IMR-90 (cell line): ENCODE results near the gene BMP7. TPM values are rescaled to one million over a fixed set of nuclear protein-coding genes. Genes with fewer than 3 reads are reported as not detected.

ENCODE experiments used
- ATAC-seq: fragments of 200-7000 bp; cut with Tn5 transposase; 2 replicates; pipeline ENCODE4 v1.9.1; 2020; ENCODE audit warnings: low read depth, mild to moderate bottlenecking, moderate library complexity
- BruUV-seq: library from RNA; stranded (reverse); fragments of 400-500 nt; replicated peaks from 2 replicates; lab custom pipeline; 2021; lab: Mats Ljungman, UMichigan
- CTCF ChIA-PET: fragments of 300-600 bp; formaldehyde crosslinking; extraction: SDS; loops from one replicate; lab custom pipeline; 2021; ENCODE audit warnings: antibody characterized with exemption; lab: Yijun Ruan, JAX
- POLR2A ChIA-PET: fragments of 300-600 bp; sonication (Branson Sonifier 250); formaldehyde crosslinking; loops from one replicate; lab custom pipeline; 2022; ENCODE audit warnings: antibody characterized with exemption; ENCODE audit not compliant: unreplicated experiment; lab: Charles Lee
- DNase-seq: peaks from one replicate; pipeline ENCODE4 v3.0.0; 2013
- H2AFZ ChIP-seq: replicated peaks from 2 replicates; pipeline ENCODE3; 2013; ENCODE audit warnings: low read length, mild to moderate bottlenecking; ENCODE audit not compliant: poor library complexity
- H2AK5ac ChIP-seq: 2 replicates; pipeline ENCODE4 v1.6.1; 2013; ENCODE audit warnings: low read depth, low read length, inconsistent platforms
- H2AK9ac ChIP-seq: replicated peaks from 2 replicates; pipeline ENCODE3; 2013; ENCODE audit warnings: mild to moderate bottlenecking, low read depth, low read length, moderate library complexity; ENCODE audit not compliant: poor library complexity
- H2BK120ac ChIP-seq: 2 replicates; pipeline ENCODE4 v1.6.1; 2013; ENCODE audit warnings: low read depth, low read length, inconsistent platforms
- H2BK15ac ChIP-seq: 3 replicates; pipeline ENCODE4 v1.6.1; 2013; ENCODE audit warnings: low read depth, low read length, inconsistent platforms
- H2BK20ac ChIP-seq: 2 replicates; pipeline ENCODE4 v1.6.1; 2013; ENCODE audit warnings: low read depth, mild to moderate bottlenecking, inconsistent platforms, low read length, moderate library complexity
- H2BK5ac ChIP-seq: 2 replicates; pipeline ENCODE4 v1.6.1; 2013; ENCODE audit warnings: mild to moderate bottlenecking, low read depth, low read length, inconsistent platforms; ENCODE audit not compliant: poor library complexity, severe bottlenecking
- H3K14ac ChIP-seq: replicated peaks from 2 replicates; pipeline ENCODE4 v1.6.1; 2013; ENCODE audit warnings: low read depth, low read length, inconsistent platforms
- H3K18ac ChIP-seq: 2 replicates; pipeline ENCODE4 v1.6.1; 2013; ENCODE audit warnings: low read depth, low read length, control low read depth
- H3K23ac ChIP-seq: 2 replicates; pipeline ENCODE4 v1.6.1; 2013; ENCODE audit warnings: low read depth, low read length, inconsistent platforms
- H3K27ac ChIP-seq: 2 replicates; pipeline ENCODE4 v1.5.1; 2013; ENCODE audit warnings: mild to moderate bottlenecking, control low read depth, low read length; ENCODE audit not compliant: insufficient read depth
- H3K27me3 ChIP-seq: 2 replicates; pipeline ENCODE4 v1.6.1; 2013; ENCODE audit warnings: low read length; ENCODE audit not compliant: control insufficient read depth, insufficient read depth
- H3K36me3 ChIP-seq: 2 replicates; pipeline ENCODE4 v1.6.1; 2013; ENCODE audit warnings: low read length, mixed read lengths; ENCODE audit not compliant: control insufficient read depth, insufficient read depth
- H3K4ac ChIP-seq: 2 replicates; pipeline ENCODE4 v1.6.1; 2013; ENCODE audit warnings: low read depth, low read length, inconsistent platforms
- H3K4me1 ChIP-seq: 2 replicates; pipeline ENCODE4 v1.6.1; 2013; ENCODE audit warnings: low read length, mixed read lengths; ENCODE audit not compliant: control insufficient read depth, insufficient read depth
- H3K4me2 ChIP-seq: 2 replicates; pipeline ENCODE4 v1.6.1; 2013; ENCODE audit warnings: low read depth, mild to moderate bottlenecking, control low read depth, low read length, moderate library complexity
- H3K4me3 ChIP-seq: 2 replicates; pipeline ENCODE4 v1.5.1; 2013; ENCODE audit warnings: low read depth, mild to moderate bottlenecking, control low read depth, low read length, moderate library complexity; ENCODE audit not compliant: insufficient read depth
- H3K56ac ChIP-seq: 2 replicates; pipeline ENCODE4 v1.6.1; 2013; ENCODE audit warnings: low read length, inconsistent platforms; ENCODE audit not compliant: insufficient read depth; ENCODE audit errors: extremely low read depth
- H3K79me1 ChIP-seq, 2 experiments: 2 replicates each; pipeline ENCODE4 v1.6.1; 2013; ENCODE audit warnings: low read length in 2 of 2, inconsistent platforms in 1 of 2, low read depth in 1 of 2
- H3K9ac ChIP-seq: 2 replicates; pipeline ENCODE4 v1.6.1; 2013; ENCODE audit warnings: low read depth, low read length, control low read depth
- H3K9me1 ChIP-seq: 2 replicates; pipeline ENCODE4 v1.6.1; 2013; ENCODE audit warnings: low read length, inconsistent platforms; ENCODE audit not compliant: insufficient read depth
- H3K9me3 ChIP-seq: 2 replicates; pipeline ENCODE4 v1.6.1; 2013; ENCODE audit warnings: low read length; ENCODE audit not compliant: control insufficient read depth, insufficient read depth
- H4K20me1 ChIP-seq: 2 replicates; pipeline ENCODE4 v1.6.1; 2013; ENCODE audit warnings: low read length, inconsistent platforms; ENCODE audit not compliant: insufficient read depth
- H4K5ac ChIP-seq: 2 replicates; pipeline ENCODE4 v1.6.1; 2013; ENCODE audit warnings: mild to moderate bottlenecking, low read depth, low read length, control low read depth
- H4K8ac ChIP-seq, 2 experiments: 2 replicates each; pipeline ENCODE4 v1.6.1; 2013; ENCODE audit warnings: low read depth in 2 of 2, low read length in 2 of 2, control low read depth in 1 of 2, inconsistent platforms in 1 of 2
- H4K91ac ChIP-seq: 2 replicates; pipeline ENCODE4 v1.6.1; 2013; ENCODE audit warnings: low read depth, low read length, inconsistent platforms; ENCODE audit not compliant: insufficient read depth
- POLR2A ChIP-seq: IDR thresholded peaks from 2 replicates; pipeline ENCODE4 v1.6.1; 2012; ENCODE audit warnings: mild to moderate bottlenecking, low read depth, low read length
- RFX5 ChIP-seq: IDR thresholded peaks from 2 replicates; pipeline ENCODE4 v1.8.0; 2012; ENCODE audit warnings: low read depth, mild to moderate bottlenecking, low read length, moderate library complexity
- WGBS, 2 experiments: methylation state at CpG; one replicate each; pipeline versions ENCODE4 v1.1.5 to v1.1.7; 2013; ENCODE audit warnings: missing lambda C conversion rate in 2 of 2; ENCODE audit not compliant: insufficient read length in 1 of 2; ENCODE audit errors: extremely low coverage in 2 of 2; 5-methylcytosine and 5-hydroxymethylcytosine counted together
- dilution Hi-C: fragments of 300-500 bp; cut with HindIII; formaldehyde crosslinking; loops from one replicate; pipeline ENCODE4 v1.14.3; 2018; ENCODE audit warnings: low sequenced_read_pairs; ENCODE audit not compliant: unreplicated experiment
- in situ Hi-C: fragments of 300-500 bp; cut with MboI; formaldehyde crosslinking; loops from 3 replicates; pipeline ENCODE4 v1.14.3; 2019; ENCODE audit warnings: low sequenced_read_pairs, inconsistent platforms, mixed read lengths
- intact Hi-C: fragments of 100-400 bp; cut with micrococcal nuclease; formaldehyde crosslinking; loops from 2 replicates; pipeline ENCODE4 v1.10.0; 2022
- polyA plus RNA-seq, 3 experiments: library from polyadenylated mRNA; depleted of rRNA; stranded (reverse); fragments of >200 nt; gene quantifications; 2 replicates each; pipeline ENCODE4 v1.2.3, GENCODE V29; 2012; ENCODE audit warnings: low replicate concordance in 1 of 3
- total RNA-seq: library from RNA; depleted of rRNA; stranded (reverse); fragments of >200 nt; gene quantifications from 2 replicates; pipeline ENCODE4 v1.2.3, GENCODE V29; 2012

The BMP7 gene
- total and polyA plus RNA-seq, 2 of the 4 experiments (the other 2 are of a cell fraction): not detected

DNA sequence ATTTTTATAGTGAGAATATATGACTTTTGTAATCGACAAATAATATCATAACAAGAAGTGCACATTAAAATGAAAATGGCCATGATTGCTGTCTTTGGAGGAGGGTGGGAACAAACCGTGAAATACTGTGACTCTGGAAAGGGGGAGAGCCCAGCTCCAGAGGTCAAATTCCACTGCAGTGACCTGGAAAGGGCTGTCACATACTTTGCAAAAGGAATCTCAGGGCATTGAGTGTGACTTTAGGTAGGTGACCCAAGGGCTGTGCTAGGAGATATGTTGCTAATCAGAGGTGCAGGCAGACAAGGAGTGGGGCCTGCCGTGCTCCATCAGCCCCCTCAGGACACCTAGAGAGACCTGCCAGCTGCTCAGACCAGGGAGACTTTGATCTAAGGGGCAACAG, 28.1 kb upstream of the BMP7 start:
- Histone ChIP-seq H3K23ac (no peak overlapping the region), H3K9ac (no peak overlapping the region), H2BK15ac (no peak overlapping the region), H2BK5ac (no peak overlapping the region), H3K9me1 (no peaks in the 10 kb centered on the region), H3K79me1 (no peaks in the 10 kb centered on the region), H4K20me1 (no peaks in the 10 kb centered on the region), H2AFZ (no peak overlapping the region), H4K5ac (no peak overlapping the region), H3K27me3 (peaks cover 7% of the 10 kb centered on the region), H3K4me3 (no peak overlapping the region), H3K27ac (no peak overlapping the region), H3K4me2 (no peak overlapping the region), H3K36me3 (no peaks in the 10 kb centered on the region), H3K4me1 (no peaks in the 10 kb centered on the region), H3K14ac (no peak overlapping the region), H3K56ac (no peak overlapping the region), H3K18ac (no peak overlapping the region), H2AK9ac (no peak overlapping the region), H2BK20ac (no peak overlapping the region), H3K4ac (no peak overlapping the region), H4K91ac (no peak overlapping the region), H2BK120ac (no peak overlapping the region), H2AK5ac (no peak overlapping the region), H3K9me3 (no peaks in the 10 kb centered on the region), H4K8ac (no peak overlapping the region)
- ChIA-PET POLR2A (no interaction called here), CTCF (no interaction called here)
- in situ Hi-C loops (no loop called here), dilution Hi-C loops (no loop called here), intact Hi-C loops (no loop called here)
- no peak for TF ChIP-seq RFX5
- TF ChIP-seq POLR2A: no peak
- no TSS peak for BruUV-seq
- ATAC-seq (no peak), DNase-seq (no peak)
- WGBS, 2 experiments: 43% methylated on average over 1 of the region's 3 CpGs; no CpG with 5 or more reads in 1 of the 2 experiments
